Activated CD8-positive, alpha-beta memory T cell treated with anti-CD3 and anti-CD28 coated beads for 24 hours (primary cell): ENCODE measurements around the gene ARL2.
A peak's percentile ranks its signal among the peaks of the same experiment; 100 is the strongest.
"Not testable (repeated sequence)": the region's sequence is repeated elsewhere in the genome, so short reads cannot be mapped to it uniquely, and the experiment has no call there.

ENCODE experiments used
- DNase-seq: peaks from one replicate; pipeline ENCODE4 v3.0.0-alpha.2; 2020

The ARL2 gene

DNA sequence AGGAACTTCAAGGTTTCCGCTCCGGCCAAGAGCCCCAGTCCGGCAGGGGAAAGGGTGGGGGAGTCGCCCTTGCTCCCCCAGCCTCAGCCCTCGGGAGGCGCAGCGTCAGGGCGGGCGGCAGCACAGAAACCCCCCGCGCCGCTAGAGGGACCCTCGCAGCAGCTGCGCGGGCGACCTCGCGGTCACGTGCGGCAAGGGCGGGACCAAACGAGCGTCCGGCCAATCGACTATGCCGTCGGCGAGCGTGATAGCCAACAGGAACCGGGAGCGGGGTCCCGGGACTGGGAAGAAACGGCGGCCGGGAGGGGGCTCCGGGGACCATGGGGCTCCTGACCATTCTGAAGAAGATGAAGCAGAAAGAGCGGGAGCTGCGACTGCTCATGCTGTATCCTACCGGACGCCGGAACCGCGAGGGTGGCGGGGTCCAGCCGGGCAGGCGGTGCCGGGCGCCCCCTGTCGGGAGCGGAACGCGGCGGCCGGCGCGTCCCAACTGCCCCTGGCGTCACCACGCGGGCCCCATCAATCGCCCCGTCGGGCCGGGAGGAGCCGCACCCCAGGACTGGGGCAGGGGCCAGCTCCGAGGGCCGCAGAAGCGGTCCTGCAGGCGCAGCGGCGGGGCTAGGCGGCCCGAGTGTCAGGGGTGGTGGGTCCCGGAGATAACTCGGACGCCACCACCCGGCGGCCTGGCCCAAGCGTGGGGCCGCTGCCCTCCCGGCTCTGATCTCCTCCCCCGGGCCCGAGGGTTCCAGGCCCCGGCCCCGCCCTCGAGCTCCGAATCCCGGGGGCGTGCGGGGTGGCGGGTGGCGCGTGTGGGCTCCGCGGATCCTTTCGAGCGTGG is at the start of gene ARL2:
Gene ARL2 (plus strand): TSS at position 273 of the 838 bp plus-strand sequence. CDS start 48 bp downstream, at position 321.
- peak; percentile 95 for DNase-seq

DNA sequence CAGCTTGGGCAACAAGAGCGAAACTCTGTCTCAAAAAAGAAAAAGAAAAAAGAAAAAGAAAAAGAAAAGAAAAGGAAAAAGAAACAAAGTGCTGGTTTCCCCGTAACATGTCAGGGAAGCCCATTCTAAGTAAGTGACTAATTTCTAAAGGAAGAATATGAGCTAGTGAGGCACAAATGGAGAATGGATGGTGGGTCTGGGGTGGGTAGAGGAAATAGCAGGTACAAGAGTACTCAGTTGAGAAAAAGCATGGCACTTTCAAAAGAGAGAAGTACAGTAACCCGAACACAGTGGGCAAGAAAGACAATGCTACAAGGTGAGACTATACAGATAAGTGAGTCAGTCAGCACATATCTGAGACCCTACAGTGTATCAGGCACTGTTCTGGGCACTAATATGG is 46.6 kb upstream of the ARL2 start:
- no peak for DNase-seq

DNA sequence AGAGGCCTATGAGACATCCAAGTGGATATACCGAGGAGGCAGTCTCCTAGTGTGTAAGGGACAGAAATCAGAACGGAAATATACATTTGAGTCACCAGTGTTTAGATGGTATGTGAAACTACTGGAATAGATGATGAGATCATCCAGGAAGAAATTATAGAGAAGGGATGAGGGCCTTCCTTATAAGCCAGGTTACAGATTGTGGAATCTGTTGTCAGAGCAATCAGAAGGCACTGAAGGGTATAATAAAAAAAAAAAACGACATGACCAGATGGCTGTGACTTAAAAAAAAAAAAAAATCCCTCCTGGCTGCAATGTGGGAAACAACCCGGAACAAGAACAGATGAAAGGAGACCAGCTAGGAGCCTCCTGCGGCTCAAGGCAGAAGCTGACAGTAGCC is 44.8 kb upstream of the ARL2 start:
- no peak for DNase-seq

- peak; percentile 70 for DNase-seq
These were observed 43.2 kb upstream of the ARL2 start for GRCh38 chr11:64970731-64971151.

- DNase-seq: peak; percentile 94
These were observed 42.3 kb upstream of the ARL2 start, which contains the start of gene MAJIN for GRCh38 chr11:64971421-64972233. TSS of gene MAJIN (minus strand) at chr11:64972108. CDS start at chr11:64959405, 12,703 bp downstream.

- DNase-seq: no peak
These were observed 39.8 kb upstream of the ARL2 start for GRCh38 chr11:64974124-64974523.

- DNase-seq: no peak
These were observed 37.3 kb upstream of the ARL2 start for GRCh38 chr11:64976651-64977050.

DNA sequence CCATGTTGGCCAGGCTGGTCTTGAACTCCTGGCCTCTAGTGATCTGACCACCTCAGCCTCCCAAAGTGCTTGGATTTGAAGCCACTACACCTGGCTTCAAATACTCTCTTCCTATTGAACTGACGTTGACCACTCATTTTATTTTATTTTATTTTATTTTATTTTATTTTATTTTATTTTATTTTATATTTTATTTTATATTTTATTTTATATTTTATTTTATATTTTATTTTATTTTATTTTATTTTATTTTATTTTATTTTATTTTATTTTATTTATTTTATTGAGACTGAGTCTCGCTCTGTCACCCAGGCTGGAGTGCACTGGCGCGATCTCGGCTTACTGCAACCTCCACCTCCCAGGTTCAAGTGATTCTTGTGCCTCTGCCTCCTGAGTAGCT is 30.6 kb upstream of the ARL2 start:
- not testable (repeated sequence) for DNase-seq

GRCh38 chr11:64987998-64988854 is 25.7 kb upstream of the ARL2 start:
- DNase-seq: no peak

DNA sequence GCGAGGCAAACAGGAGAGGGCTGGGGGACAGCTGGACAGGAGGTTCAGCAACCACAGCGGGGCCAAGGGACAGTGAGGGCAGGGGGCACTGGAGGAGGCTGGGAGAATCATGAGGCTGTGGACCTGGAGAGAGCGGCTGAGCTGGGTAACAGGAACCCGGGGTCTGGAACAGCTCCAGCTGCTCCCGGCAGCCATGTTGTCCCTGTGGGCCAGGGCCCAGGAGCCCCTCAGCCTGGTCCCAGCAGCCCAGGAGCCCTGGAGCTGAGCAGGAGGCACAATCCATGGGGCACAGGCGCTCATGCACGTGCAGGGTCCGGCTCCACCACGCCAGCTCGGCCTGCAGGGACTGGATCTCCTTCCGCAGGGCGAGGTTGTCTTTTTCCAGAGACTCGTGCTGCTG is 24.5 kb upstream of the ARL2 start:
- no peak for DNase-seq

GRCh38 chr11:64990222-64990923 is 23.6 kb upstream of the ARL2 start:
- DNase-seq: no peak

- DNase-seq: no peak
These were observed 19.6 kb upstream of the ARL2 start for GRCh38 chr11:64994318-64994717.

GRCh38 chr11:64996327-64996709 is 17.6 kb upstream of the ARL2 start:
- DNase-seq: no peak

DNA sequence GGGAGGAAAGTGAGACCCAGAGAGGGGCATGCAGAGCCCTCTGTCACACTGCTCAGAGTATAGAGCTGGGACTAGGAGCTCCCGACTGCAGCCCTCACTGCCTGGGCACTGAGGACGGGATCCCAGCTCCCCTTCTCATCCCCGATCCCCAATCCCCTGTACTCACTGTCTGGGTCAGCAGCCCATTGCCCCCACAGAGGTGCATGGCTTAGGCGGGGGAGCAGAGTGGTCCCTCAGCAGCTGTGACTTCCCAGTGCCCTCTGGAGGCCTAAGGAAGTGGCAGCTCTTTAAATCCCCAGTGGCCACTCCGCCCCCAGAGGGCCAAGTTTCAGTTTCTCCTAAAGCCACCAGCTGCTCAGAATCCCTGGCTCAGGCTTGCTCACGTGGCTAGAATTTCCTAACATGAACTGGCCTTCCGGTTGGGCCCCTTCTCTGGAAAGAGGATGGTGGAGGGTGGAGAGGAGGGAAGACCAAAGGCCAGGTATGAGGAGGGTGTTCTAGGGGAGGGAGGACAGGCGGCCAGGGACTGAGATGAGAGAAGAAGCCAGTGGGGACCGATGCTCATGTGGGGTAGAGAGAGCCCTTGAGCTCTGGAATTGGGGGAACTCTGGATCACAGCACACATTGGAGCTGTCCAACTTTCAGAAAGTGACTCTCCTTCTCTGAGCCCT is 17.1 kb upstream of the ARL2 start, which contains the start of gene BATF2:
Gene BATF2 (minus strand): TSS at position 262 of the 671 bp plus-strand sequence. CDS start 57 bp downstream, at position 205.
- DNase-seq: no peak

- DNase-seq: no peak
These were observed 15.8 kb upstream of the ARL2 start for GRCh38 chr11:64998141-64998540.

- DNase-seq: no peak
These were observed 15.1 kb upstream of the ARL2 start for GRCh38 chr11:64998690-64999431.

- no peak for DNase-seq
These were observed 14.5 kb upstream of the ARL2 start for GRCh38 chr11:64999478-64999877.

DNA sequence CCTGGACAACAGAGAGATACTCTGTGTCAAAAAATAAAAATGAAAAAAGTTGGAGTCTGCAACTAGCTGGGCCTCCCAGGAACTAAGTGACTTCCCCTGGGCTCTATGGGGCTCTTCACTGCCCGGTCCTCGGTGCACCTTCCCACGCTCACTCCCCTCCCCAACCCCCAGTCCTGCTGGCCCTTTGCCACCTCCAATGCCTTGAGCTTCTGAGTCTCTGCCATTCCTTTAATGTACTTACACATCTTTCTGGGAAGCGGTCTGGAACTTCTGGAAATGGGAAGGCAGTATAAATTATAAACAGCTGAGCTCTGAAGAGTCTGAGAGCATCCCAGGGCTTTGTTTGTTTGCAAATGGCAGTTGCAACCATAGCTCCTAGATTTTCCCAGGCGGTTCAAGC is 11.3 kb upstream of the ARL2 start:
- DNase-seq: no peak

DNA sequence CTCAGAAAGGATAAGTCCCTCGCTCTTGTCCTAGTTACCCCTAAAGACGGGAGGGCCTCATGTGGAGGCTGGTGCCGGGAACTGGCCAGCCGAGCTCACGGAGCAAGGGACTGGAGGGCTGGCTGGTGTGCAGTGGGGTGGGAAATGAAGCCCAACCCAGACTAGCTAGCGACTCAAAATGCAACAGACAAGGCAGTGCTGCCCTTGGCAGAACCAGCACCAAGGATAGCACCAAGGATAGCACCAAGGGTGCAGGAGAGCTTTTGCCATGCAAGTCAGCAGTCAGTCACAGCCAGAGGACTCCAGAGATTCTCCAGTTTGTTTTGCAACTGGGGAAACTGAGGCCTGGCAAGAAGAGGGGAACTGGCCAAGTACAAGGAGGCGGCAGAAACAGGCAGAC is 10.7 kb upstream of the ARL2 start:
- DNase-seq: no peak

DNA sequence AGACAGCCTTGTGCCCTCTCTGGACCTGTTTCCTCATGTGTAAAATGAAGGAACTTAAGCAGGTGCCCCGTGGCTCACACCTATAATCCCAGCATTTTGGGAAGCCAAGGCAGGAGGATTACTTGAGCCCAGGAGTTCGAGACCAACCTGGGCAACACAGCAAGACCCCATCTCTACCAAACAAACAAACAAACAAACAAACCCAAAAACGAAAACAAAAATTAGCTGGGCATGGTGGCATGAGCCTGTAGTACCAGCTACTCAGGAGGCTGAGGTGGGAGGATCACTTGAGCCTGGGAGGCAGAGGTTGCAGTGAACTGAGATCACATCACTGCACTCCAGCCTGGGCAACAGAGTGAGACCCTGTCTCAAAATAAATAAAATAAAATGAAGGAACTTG is 10.0 kb upstream of the ARL2 start:
- DNase-seq: not testable (repeated sequence)

GRCh38 chr11:65008016-65008415 is 5.9 kb upstream of the ARL2 start:
- no peak for DNase-seq
